Keratinocyte (primary cell): ENCODE data around the gene HS3ST2. TPM values are rescaled to one million over a fixed set of nuclear protein-coding genes. Genes with fewer than 3 reads are reported as not detected.
"Not testable (repeated sequence)": the region's sequence is repeated elsewhere in the genome, so short reads cannot be mapped to it uniquely, and the experiment has no call there.

Experiments
- DNase-seq: peaks from one replicate; pipeline ENCODE4 v3.0.0-alpha.2; 2011; ENCODE audit warnings: low read depth, missing footprints, low spot score
- FAIRE-seq: peaks from 2 replicates; lab custom pipeline; 2011; peaks lifted over from hg19 to GRCh38; lab: Jason Lieb, UNC
- H2AFZ ChIP-seq: 2 replicates; pipeline ENCODE4 v1.6.0; 2012; ENCODE audit warnings: low read length, control low read depth, inconsistent platforms; ENCODE audit not compliant: control insufficient read depth
- H3K27ac ChIP-seq: 2 replicates; pipeline ENCODE4 v1.5.1; 2011; ENCODE audit warnings: low read length; ENCODE audit not compliant: control insufficient read depth, insufficient read depth
- H3K27me3 ChIP-seq: 3 replicates; pipeline ENCODE4 v1.6.0; 2011; ENCODE audit warnings: low read length; ENCODE audit not compliant: control insufficient read depth, insufficient read depth; ENCODE audit errors: extremely low read depth
- H3K36me3 ChIP-seq, 2 experiments: 2 replicates in 1 of 2; 3 replicates in 1 of 2; pipeline ENCODE4 v1.5.1; 2011; ENCODE audit warnings: low read length in 2 of 2, mild to moderate bottlenecking in 1 of 2; ENCODE audit not compliant: control insufficient read depth in 2 of 2, insufficient read depth in 2 of 2; ENCODE audit errors: extremely low read depth in 1 of 2
- H3K4me1 ChIP-seq: 3 replicates; pipeline ENCODE4 v1.5.1; 2011; ENCODE audit warnings: low read length; ENCODE audit not compliant: control insufficient read depth, insufficient read depth; ENCODE audit errors: extremely low read depth
- H3K4me2 ChIP-seq: 3 replicates; pipeline ENCODE4 v1.6.0; 2011; ENCODE audit warnings: low read depth, low read length; ENCODE audit not compliant: control insufficient read depth, insufficient read depth; ENCODE audit errors: extremely low read depth
- H3K4me3 ChIP-seq, 3 experiments: fragments of 200-600 bp in 1 of 3; sonication (generic) in 1 of 3; 2 replicates in 2 of 3; 3 replicates in 1 of 3; pipeline ENCODE4 v1.5.1; 2011 to 2016; ENCODE audit warnings: low read length in 3 of 3, mild to moderate bottlenecking in 3 of 3, control low read depth in 2 of 3, inconsistent platforms in 1 of 3, low read depth in 1 of 3, mixed read lengths in 1 of 3, mixed run types in 1 of 3, moderate library complexity in 1 of 3; ENCODE audit not compliant: control insufficient read depth in 2 of 3, insufficient read depth in 2 of 3; ENCODE audit errors: extremely low read depth in 1 of 3
- H3K79me2 ChIP-seq: 2 replicates; pipeline ENCODE4 v1.6.0; 2012; ENCODE audit warnings: low read length; ENCODE audit not compliant: control insufficient read depth, insufficient read depth
- H3K9ac ChIP-seq: 3 replicates; pipeline ENCODE4 v1.6.0; 2011; ENCODE audit warnings: low read length; ENCODE audit not compliant: control insufficient read depth, insufficient read depth; ENCODE audit errors: extremely low read depth
- H3K9me1 ChIP-seq: 3 replicates; pipeline ENCODE4 v1.6.0; 2011; ENCODE audit warnings: low read length; ENCODE audit not compliant: control insufficient read depth, insufficient read depth; ENCODE audit errors: extremely low read depth
- H3K9me3 ChIP-seq: 2 replicates; pipeline ENCODE4 v1.5.1; 2012; ENCODE audit warnings: low read depth, low read length; ENCODE audit not compliant: control insufficient read depth
- H4K20me1 ChIP-seq: 3 replicates; pipeline ENCODE4 v1.6.0; 2011; ENCODE audit warnings: low read length; ENCODE audit not compliant: control insufficient read depth, insufficient read depth; ENCODE audit errors: extremely low read depth
- CTCF ChIP-seq, 3 experiments: IDR thresholded peaks in 1 of 3; conservative IDR thresholded peaks in 1 of 3; optimal IDR thresholded peaks in 1 of 3; 2 replicates in 2 of 3; 3 replicates in 1 of 3; pipeline versions ENCODE3 to v1.5.1; 2011; ENCODE audit warnings: low read length in 3 of 3, mild to moderate bottlenecking in 3 of 3, moderate library complexity in 2 of 3, control low read depth in 1 of 3, inconsistent platforms in 1 of 3; ENCODE audit not compliant: insufficient read depth in 2 of 3; ENCODE audit errors: extremely low read depth in 1 of 3
- EZH2 ChIP-seq: IDR thresholded peaks from one replicate; pipeline ENCODE4 v1.6.1; 2012; ENCODE audit warnings: inconsistent platforms, mild to moderate bottlenecking, low read length, moderate library complexity
- dilution Hi-C: fragments of 300-500 bp; cut with MboI; formaldehyde crosslinking; loops from one replicate; pipeline ENCODE4 v1.7.0; 2020; ENCODE audit warnings: low sequenced_read_pairs; ENCODE audit not compliant: extremely low pct_ligation_motif_present
- polyA plus RNA-seq, 5 experiments: library from polyadenylated mRNA; depleted of rRNA in 3 of 5; stranded (reverse) in 3 of 5; stranded (forward) in 1 of 5; unstranded in 1 of 5; fragments of >200 nt; gene quantifications; 1 replicate in 1 of 5; 2 replicates in 3 of 5; 3 replicates in 1 of 5; pipeline versions ENCODE4 v1.2.1 to v1.2.3, GENCODE V29; 2011 to 2012; ENCODE audit warnings: missing spikeins in 2 of 5, low read depth in 1 of 5, low replicate concordance in 1 of 5

HS3ST2 gene
- polyA plus RNA-seq, 1 donor (not counting 4 experiments of a cell fraction or from before 2014, with no cell fraction given) = 6.3 TPM

DNA sequence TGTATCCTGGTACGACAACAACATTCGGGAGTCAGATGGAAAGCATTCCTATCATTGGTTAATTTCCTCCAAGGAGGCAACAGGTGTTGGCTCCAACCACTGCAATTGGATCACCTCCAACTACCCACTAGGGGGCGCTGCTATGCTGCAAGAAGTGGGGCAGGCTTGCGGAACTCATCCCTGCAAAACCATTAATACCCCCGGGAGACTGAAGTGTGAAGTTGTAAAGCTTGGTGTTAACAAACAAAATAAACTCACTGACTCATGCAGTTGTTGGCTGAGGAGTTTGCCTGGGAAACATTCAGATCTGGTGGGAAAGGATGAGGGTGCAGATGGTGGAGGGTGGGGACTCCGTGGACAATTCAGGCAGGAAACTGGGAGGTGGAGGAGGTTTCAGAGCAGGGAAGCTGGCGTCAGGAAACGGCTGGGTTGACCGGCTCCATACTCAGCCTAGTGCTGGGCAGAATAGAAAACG lies 84.9 kb downstream of the HS3ST2 start:
- no peak overlapping the region for H3K4me2 ChIP-seq
- H3K4me1 ChIP-seq = no peaks in the 10 kb centered on the region
- DNase-seq (peak; percentile 38), FAIRE-seq (peak; percentile 84)
- H3K36me3 ChIP-seq = peaks cover 0 to 1% of the 10 kb centered on the region in 2 experiments
- H3K27ac ChIP-seq = no peak overlapping the region
- no peak overlapping the region for H3K9ac ChIP-seq
- no peaks in the 10 kb centered on the region for H3K9me3 ChIP-seq
- H3K27me3 ChIP-seq = no peaks in the 10 kb centered on the region
- peaks cover 3% of the 10 kb centered on the region for H4K20me1 ChIP-seq
- H3K4me3 ChIP-seq = no peak overlapping the region
- H2AFZ ChIP-seq = no peak overlapping the region
- H3K79me2 ChIP-seq = no peaks in the 10 kb centered on the region
- dilution Hi-C loops = no loop called here
- TF ChIP-seq EZH2 = no peak
- TF ChIP-seq CTCF (optimal IDR thresholded peaks at IDR 0.05 in 1 of 3, IDR thresholded peaks at IDR 0.05 in 1 of 3, conservative IDR thresholded peaks at IDR 0.05 in 1 of 3; ENCODE audit: extremely low read depth in 1 of 3, insufficient read depth in 2 of 3, low read length in 3 of 3) = peak; percentile 78 to 89 (median 87)
- H3K9me1 ChIP-seq = peaks cover 2% of the 10 kb centered on the region

DNA sequence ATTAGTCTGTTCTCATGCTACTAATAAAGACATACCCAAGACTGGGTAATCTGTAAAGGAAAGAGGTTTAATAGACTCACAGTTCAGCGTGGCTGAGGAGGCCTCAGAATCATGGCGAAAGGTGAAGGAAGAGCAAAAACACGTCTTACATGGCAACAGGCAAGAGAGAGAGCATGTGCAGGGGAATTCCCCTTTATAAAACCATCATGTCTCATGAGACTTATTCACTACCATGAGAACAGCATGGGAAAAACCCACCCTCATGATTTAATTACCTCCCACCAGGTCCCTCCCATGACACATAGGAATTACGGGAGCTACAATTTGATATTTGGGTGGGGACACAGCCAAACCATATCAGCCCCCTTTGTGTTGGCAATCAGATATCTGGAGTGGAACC lies 85.6 kb downstream of the HS3ST2 start:
- DNase-seq, H3K4me1 ChIP-seq, H3K9me1 ChIP-seq, H3K9ac ChIP-seq, dilution Hi-C loops, H3K4me3 ChIP-seq, H2AFZ ChIP-seq, H3K79me2 ChIP-seq, H3K27ac ChIP-seq, FAIRE-seq, H3K9me3 ChIP-seq, H4K20me1 ChIP-seq, H3K36me3 ChIP-seq, H3K27me3 ChIP-seq, H3K4me2 ChIP-seq: not testable (repeated sequence)

GRCh38 chr16:22900863-22901262 lies 86.9 kb downstream of the HS3ST2 start:
- H3K27me3 ChIP-seq = no peaks in the 10 kb centered on the region
- peaks cover 2% of the 10 kb centered on the region for H3K9me1 ChIP-seq
- no peak overlapping the region for H3K9ac ChIP-seq
- no peak overlapping the region for H2AFZ ChIP-seq
- no peaks in the 10 kb centered on the region for H3K9me3 ChIP-seq
- TF ChIP-seq EZH2 (no peak), CTCF (optimal IDR thresholded peaks at IDR 0.05 in 1 of 3, IDR thresholded peaks at IDR 0.05 in 1 of 3, conservative IDR thresholded peaks at IDR 0.05 in 1 of 3; ENCODE audit: extremely low read depth in 1 of 3, insufficient read depth in 2 of 3, low read length in 3 of 3) (no peak)
- no peak overlapping the region for H3K4me3 ChIP-seq
- peaks cover 3% of the 10 kb centered on the region for H4K20me1 ChIP-seq
- H3K4me1 ChIP-seq = no peaks in the 10 kb centered on the region
- peaks cover 0 to 1% of the 10 kb centered on the region in 2 experiments for H3K36me3 ChIP-seq
- H3K27ac ChIP-seq = no peak overlapping the region
- dilution Hi-C loops = no loop called here
- no peak overlapping the region for H3K4me2 ChIP-seq
- no peak for FAIRE-seq
- DNase-seq = no peak
- H3K79me2 ChIP-seq = no peaks in the 10 kb centered on the region
